GM12878 (cell line): Measurements from ENCODE around the gene FAM81A. TPM values are rescaled to one million over a fixed set of nuclear protein-coding genes. Genes with fewer than 3 reads are reported as not detected.

Experiments used
- ATAC-seq: fragments of 200-7000 bp; cut with Tn5 transposase; 3 replicates; pipeline ENCODE4 v1.9.1; 2020; ENCODE audit warnings: mild to moderate bottlenecking, moderate library complexity
- BruUV-seq: library from RNA; stranded (reverse); fragments of 400-500 nt; replicated peaks from 2 replicates; lab custom pipeline; 2021; lab: Mats Ljungman, UMichigan
- CTCF ChIA-PET: fragments of 300-600 bp; sonication (Branson Sonifier 250); formaldehyde crosslinking; extraction: SDS; loops from one replicate; lab custom pipeline; 2021; ENCODE audit warnings: inconsistent platforms; lab: Yijun Ruan, JAX
- POLR2A ChIA-PET: fragments of 350-600 bp; formaldehyde crosslinking; extraction: SDS; loops from one replicate; lab custom pipeline; 2021; ENCODE audit warnings: inconsistent platforms; lab: Charles Lee
- RAD21 ChIA-PET: fragments of 300-600 bp; sonication (Branson Sonifier 250); formaldehyde crosslinking; loops from one replicate; lab custom pipeline; 2023; ENCODE audit warnings: antibody characterized with exemption; ENCODE audit not compliant: unreplicated experiment; lab: Charles Lee
- SMC1A ChIA-PET: fragments of 300-600 bp; sonication (Branson Sonifier 250); formaldehyde crosslinking; loops from one replicate; lab custom pipeline; 2023; ENCODE audit not compliant: unreplicated experiment, uncharacterized antibody; lab: Charles Lee
- DNase-seq: peaks from one replicate; pipeline ENCODE4 v3.0.0-alpha.2; 2011; ENCODE audit warnings: low read depth, low spot score
- FAIRE-seq: peaks from 3 replicates; lab custom pipeline; 2011; peaks lifted over from hg19 to GRCh38; lab: Jason Lieb, UNC
- H2AFZ ChIP-seq: 2 replicates; pipeline ENCODE4 v1.6.0; 2011; ENCODE audit warnings: low read depth, low read length, control low read depth; ENCODE audit not compliant: control insufficient read depth
- H3K27ac ChIP-seq: 2 replicates; pipeline ENCODE4 v1.5.1; 2011; ENCODE audit warnings: control low read depth; ENCODE audit not compliant: control insufficient read depth, insufficient read depth
- H3K27me3 ChIP-seq, 2 experiments: replicated peaks in 1 of 2; 2 replicates each; pipeline versions ENCODE4 v1.6.0 to v1.6.1; 2011; ENCODE audit warnings: low read length in 1 of 2; ENCODE audit not compliant: control insufficient read depth in 2 of 2, insufficient read depth in 2 of 2
- H3K36me3 ChIP-seq, 2 experiments: 2 replicates each; pipeline ENCODE4 v1.5.1; 2011; ENCODE audit warnings: low read length in 1 of 2; ENCODE audit not compliant: control insufficient read depth in 2 of 2, insufficient read depth in 2 of 2
- H3K4me1 ChIP-seq: 2 replicates; pipeline ENCODE4 v1.6.1; 2011; ENCODE audit warnings: mild to moderate bottlenecking, low read length, moderate library complexity, mixed read lengths; ENCODE audit not compliant: control insufficient read depth, insufficient read depth
- H3K4me2 ChIP-seq: 2 replicates; pipeline ENCODE4 v1.6.0; 2011; ENCODE audit warnings: control low read depth; ENCODE audit not compliant: control insufficient read depth, insufficient read depth
- H3K4me3 ChIP-seq: fragments of 200-600 bp; sonication (generic); 2 replicates; pipeline ENCODE4 v1.5.1; 2016
- H3K79me2 ChIP-seq: 2 replicates; pipeline ENCODE4 v1.6.0; 2011; ENCODE audit warnings: low read length; ENCODE audit not compliant: control insufficient read depth, insufficient read depth
- H3K9ac ChIP-seq: 2 replicates; pipeline ENCODE4 v1.8.0; 2011; ENCODE audit warnings: low read length, control low read depth, mixed read lengths; ENCODE audit not compliant: control insufficient read depth, insufficient read depth
- H3K9me3 ChIP-seq: replicated peaks from 3 replicates; pipeline ENCODE4 v1.5.1; 2011; ENCODE audit warnings: mild to moderate bottlenecking, low read length; ENCODE audit not compliant: control insufficient read depth, insufficient read depth
- H4K20me1 ChIP-seq: 2 replicates; pipeline ENCODE4 v1.6.0; 2011; ENCODE audit not compliant: control insufficient read depth, insufficient read depth
- ATF2 ChIP-seq: IDR thresholded peaks from 2 replicates; pipeline ENCODE4 v1.6.1; 2012; ENCODE audit warnings: low read length, inconsistent platforms
- ATF3 ChIP-seq: IDR thresholded peaks from 2 replicates; pipeline ENCODE4 v1.6.1; 2011; ENCODE audit warnings: low read depth, mild to moderate bottlenecking, low read length, moderate library complexity, borderline replicate concordance; ENCODE audit errors: extremely low read depth
- BCLAF1 ChIP-seq: fragments of 450-650 bp; IDR thresholded peaks from 2 replicates; pipeline ENCODE4 v1.6.1; 2017; ENCODE audit warnings: antibody characterized with exemption, mild to moderate bottlenecking, moderate library complexity
- BHLHE40 ChIP-seq, 2 experiments: fragments of 450-650 bp in 1 of 2; IDR thresholded peaks; 2 replicates each; pipeline ENCODE4 v1.6.1; 2011 to 2017; ENCODE audit warnings: low read depth in 2 of 2, borderline replicate concordance in 1 of 2, improper control_type of control experiment in 1 of 2, low read length in 1 of 2, mild to moderate bottlenecking in 1 of 2
- HDGF ChIP-seq: fragments of 450-650 bp; IDR thresholded peaks from 2 replicates; pipeline ENCODE4 v1.6.1; 2016; ENCODE audit warnings: antibody characterized with exemption
- IKZF1 ChIP-seq: fragments of 450-650 bp; conservative IDR thresholded peaks from 2 replicates; pipeline ENCODE4 v1.6.1; 2017; ENCODE audit warnings: antibody characterized with exemption, mild to moderate bottlenecking
- MAX ChIP-seq: IDR thresholded peaks from 2 replicates; pipeline ENCODE4 v1.6.1; 2012; ENCODE audit warnings: low read depth, low read length, improper control_type of control experiment
- MTA2 ChIP-seq: fragments of 450-650 bp; IDR thresholded peaks from 2 replicates; pipeline ENCODE4 v1.6.1; 2016; ENCODE audit warnings: low read depth, mild to moderate bottlenecking, moderate library complexity
- MYB ChIP-seq: fragments of 150-350 bp; IDR thresholded peaks from 2 replicates; pipeline ENCODE4 v1.6.1; 2014; ENCODE audit warnings: mild to moderate bottlenecking, low read depth, low read length, borderline replicate concordance
- POU2F2 ChIP-seq: IDR thresholded peaks from 3 replicates; pipeline ENCODE4 v1.6.1; 2011; ENCODE audit warnings: low read depth, mild to moderate bottlenecking, low read length, borderline replicate concordance
- RUNX3 ChIP-seq: IDR thresholded peaks from 2 replicates; pipeline ENCODE4 v1.6.1; 2012; ENCODE audit warnings: low read length, inconsistent platforms
- SPI1 ChIP-seq: IDR thresholded peaks from 2 replicates; pipeline ENCODE4 v1.6.1; 2011; ENCODE audit warnings: low read depth, mild to moderate bottlenecking, low read length, moderate library complexity, borderline replicate concordance; ENCODE audit not compliant: insufficient read depth
- SREBF2 ChIP-seq: IDR thresholded peaks from 2 replicates; pipeline ENCODE4 v1.6.1; 2012; ENCODE audit warnings: mild to moderate bottlenecking, low read length
- WGBS: methylation state at CpG from one replicate; pipeline ENCODE4 v1.1.6; 2016; ENCODE audit warnings: low lambda C conversion rate; ENCODE audit not compliant: insufficient replicate concordance, insufficient coverage; ENCODE audit errors: missing lambda C conversion rate; 5-methylcytosine and 5-hydroxymethylcytosine counted together
- in situ Hi-C: fragments of 300-500 bp; cut with MboI; formaldehyde crosslinking; loops from 9 replicates; pipeline ENCODE4 v1.14.3; 2018; ENCODE audit warnings: mixed read lengths
- intact Hi-C: fragments of 100-400 bp; cut with micrococcal nuclease; formaldehyde crosslinking; loops from one replicate; pipeline ENCODE4 v1.14.2; 2022; ENCODE audit not compliant: unreplicated experiment
- polyA plus RNA-seq, 11 experiments: library from polyadenylated mRNA; depleted of rRNA in 4 of 11; unstranded in 6 of 11; stranded (reverse) in 5 of 11; fragments of >200 nt; fragmentation: Nextera tagmentation in 4 of 11; fragmentation: Illumina TruSeq in 1 of 11; extraction: Ambion mirVana in 4 of 11; extraction: Trizol in 1 of 11; gene quantifications; 1 replicate in 1 of 11; 2 replicates in 10 of 11; pipeline versions ENCODE4 v1.2.1 to v1.2.3, GENCODE V29; 2011 to 2016; ENCODE audit warnings: inconsistent platforms in 2 of 11, missing spikeins in 2 of 11, low read depth in 1 of 11
- total RNA-seq, 4 experiments: library from RNA; depleted of rRNA in 3 of 4; stranded (reverse); fragments of >200 nt in 3 of 4; fragmentation: Illumina TruSeq in 1 of 4; extraction: Trizol in 1 of 4; gene quantifications; 2 replicates each; pipeline versions ENCODE4 v1.2.1 to v1.2.3, GENCODE V29; 2013 to 2021

The FAM81A gene
- total and polyA plus RNA-seq, 10 of the 15 experiments (the other 5 are each of a cell fraction or from before 2014, with no cell fraction given): 0.18 to 34.5 (median 16.2) TPM

- Histone ChIP-seq H3K27ac (peak overlapping the region; percentile 87), H3K9me3 (no peaks in the 10 kb centered on the region), H3K79me2 (no peaks in the 10 kb centered on the region; the same call in 1 of the 2 replicates), H4K20me1 (no peaks in the 10 kb centered on the region), H3K4me2 (peak overlapping the region; percentile 81), H3K36me3 (no peaks in the 10 kb centered on the region), H3K27me3 (no peaks in the 10 kb centered on the region), H2AFZ (peak overlapping the region; percentile 71), H3K4me3 (peak overlapping the region; percentile 43), H3K9ac (peak overlapping the region; percentile 65), H3K4me1 (peaks cover 52% of the 10 kb centered on the region)
- intact Hi-C loops: no loop called here
- CTCF ChIA-PET: interaction anchor here (0.7 to 2.8 kb wide), 6 partner anchors 10 to 154 kb away, joined by 3 to 24 read pairs (median 4); partner anchors contain the start of gene MYO1E
- FAIRE-seq (no peak), ATAC-seq (peak; percentile 53), DNase-seq (no peak)
- SMC1A ChIA-PET: interaction anchor here (1.1 to 6.4 kb wide), 11 partner anchors 8 to 116 kb away, joined by 3 to 67 read pairs (median 4); no protein-coding TSS in a partner anchor
- TF ChIP-seq ATF3: no peak
- TF ChIP-seq MYB: no peak
- no peak for TF ChIP-seq ATF2
- TF ChIP-seq RUNX3: no peak; the same call in 1 of the 2 replicates
- no peak for TF ChIP-seq POU2F2
- TF ChIP-seq BHLHE40 (IDR thresholded peaks at IDR 0.05; ENCODE audit: borderline replicate concordance in 1 of 2, low read depth in 2 of 2, low read length in 1 of 2): 0 out of 4 replicates have a peak, but pooled peaks of 1 of the 2 experiments have one; percentile 13
- 0 out of 2 replicates have a peak, but pooled peaks have one; percentile 14 for TF ChIP-seq SPI1
- TF ChIP-seq MAX: no peak
- no peak for TF ChIP-seq MTA2
- TF ChIP-seq HDGF: 0 out of 2 replicates have a peak, but pooled peaks have one; percentile 47
- TF ChIP-seq SREBF2: no peak
- TF ChIP-seq BCLAF1: no peak
- TF ChIP-seq IKZF1: no peak
- POLR2A ChIA-PET: interaction anchor here (0.5 to 3.2 kb wide), 4 partner anchors 11 to 83 kb away, joined by 3 to 21 read pairs (median 5); no protein-coding TSS in a partner anchor
- RAD21 ChIA-PET: interaction anchor here (0.8 to 6.6 kb wide), 6 partner anchors 11 to 100 kb away, joined by 3 to 78 read pairs (median 3); no protein-coding TSS in a partner anchor
- WGBS: 45% methylated on average over 13 of the region's 13 CpGs
- BruUV-seq: no TSS peak
- in situ Hi-C loops: no loop called here
Measured at GRCh38 chr15:59400103-59400813, 37.7 kb upstream of the FAM81A start.
